Neuronal stem cell (in vitro differentiated cells): ENCODE data around the gene STX16.

ENCODE experiments used
- DNase-seq: peaks from one replicate; pipeline ENCODE4 v3.0.0-alpha.2; 2013; ENCODE audit warnings: low spot score
- H2AFZ ChIP-seq: one replicate; pipeline ENCODE4 v1.6.1; 2013; ENCODE audit warnings: mild to moderate bottlenecking, low read length, inconsistent platforms
- H2AK5ac ChIP-seq: 2 replicates; pipeline ENCODE4 v1.6.1; 2013; ENCODE audit warnings: low read depth, mild to moderate bottlenecking, inconsistent platforms, low read length, moderate library complexity, mixed read lengths
- H2BK120ac ChIP-seq: 2 replicates; pipeline ENCODE4 v1.6.1; 2013; ENCODE audit warnings: low read depth, mild to moderate bottlenecking, inconsistent platforms, low read length, moderate library complexity, mixed read lengths
- H2BK12ac ChIP-seq: one replicate; pipeline ENCODE4 v1.6.1; 2013; ENCODE audit warnings: low read length, inconsistent platforms
- H2BK15ac ChIP-seq: 2 replicates; pipeline ENCODE4 v1.6.1; 2013; ENCODE audit warnings: mild to moderate bottlenecking, low read length, inconsistent platforms, mixed read lengths
- H2BK5ac ChIP-seq: one replicate; pipeline ENCODE4 v1.6.1; 2013; ENCODE audit warnings: inconsistent platforms, mild to moderate bottlenecking, low read length, moderate library complexity
- H3K14ac ChIP-seq: one replicate; pipeline ENCODE4 v1.6.1; 2013; ENCODE audit warnings: low read length, inconsistent platforms
- H3K18ac ChIP-seq: 2 replicates; pipeline ENCODE4 v1.6.1; 2013; ENCODE audit warnings: low read length, inconsistent platforms
- H3K23ac ChIP-seq: 2 replicates; pipeline ENCODE4 v1.6.1; 2013; ENCODE audit warnings: low read depth, mild to moderate bottlenecking, mixed read lengths, low read length, inconsistent platforms; ENCODE audit not compliant: poor library complexity
- H3K27ac ChIP-seq: replicated peaks from 3 replicates; pipeline ENCODE4 v1.5.1; 2013; ENCODE audit warnings: low read length, inconsistent platforms
- H3K27me3 ChIP-seq, 3 experiments: 2 replicates each; pipeline ENCODE4 v1.6.1; 2013; ENCODE audit warnings: low read length in 3 of 3, mild to moderate bottlenecking in 2 of 3, inconsistent platforms in 1 of 3, low read depth in 1 of 3, mixed read lengths in 1 of 3, moderate library complexity in 1 of 3; ENCODE audit not compliant: control insufficient read depth in 3 of 3, insufficient read depth in 3 of 3
- H3K36me3 ChIP-seq, 2 donors: replicated peaks in 1 of 2; 2 replicates each; pipeline ENCODE4 v1.6.1; 2013; ENCODE audit warnings: low read length in 2 of 2; ENCODE audit not compliant: control insufficient read depth in 2 of 2, insufficient read depth in 2 of 2
- H3K4ac ChIP-seq: 2 replicates; pipeline ENCODE4 v1.6.1; 2013; ENCODE audit warnings: inconsistent platforms, mild to moderate bottlenecking, low read length, moderate library complexity
- H3K4me1 ChIP-seq, 2 donors: 1 replicate in 1 of 2; 2 replicates in 1 of 2; pipeline ENCODE4 v1.6.1; 2013; ENCODE audit warnings: low read length in 2 of 2, low read depth in 1 of 2; ENCODE audit not compliant: control insufficient read depth in 2 of 2, insufficient read depth in 1 of 2
- H3K4me2 ChIP-seq: one replicate; pipeline ENCODE4 v1.6.1; 2013; ENCODE audit warnings: mild to moderate bottlenecking, low read length, inconsistent platforms; ENCODE audit not compliant: insufficient read depth, poor library complexity, severe bottlenecking
- H3K4me3 ChIP-seq, 2 donors: 2 replicates each; pipeline ENCODE4 v1.5.1; 2013; ENCODE audit warnings: low read length in 2 of 2, mild to moderate bottlenecking in 2 of 2, inconsistent platforms in 1 of 2, moderate library complexity in 1 of 2
- H3K79me1 ChIP-seq: one replicate; pipeline ENCODE4 v1.6.1; 2013; ENCODE audit warnings: low read depth, mild to moderate bottlenecking, inconsistent platforms, low read length, moderate library complexity
- H3K9ac ChIP-seq: one replicate; pipeline ENCODE4 v1.6.1; 2013; ENCODE audit warnings: mild to moderate bottlenecking, low read depth, low read length, inconsistent platforms; ENCODE audit not compliant: poor library complexity
- H3K9me3 ChIP-seq, 2 donors: replicated peaks in 1 of 2; 2 replicates each; pipeline versions ENCODE3 to v1.6.1; 2013; ENCODE audit warnings: low read length in 2 of 2, mild to moderate bottlenecking in 2 of 2, inconsistent platforms in 1 of 2, low read depth in 1 of 2, mixed read lengths in 1 of 2, moderate library complexity in 1 of 2; ENCODE audit not compliant: control insufficient read depth in 2 of 2, insufficient read depth in 1 of 2
- H4K8ac ChIP-seq: one replicate; pipeline ENCODE4 v1.6.1; 2013; ENCODE audit warnings: low read depth, mild to moderate bottlenecking, inconsistent platforms, low read length, moderate library complexity
- H4K91ac ChIP-seq: one replicate; pipeline ENCODE4 v1.6.1; 2013; ENCODE audit warnings: low read length, low read depth, mild to moderate bottlenecking, inconsistent platforms; ENCODE audit not compliant: poor library complexity
- WGBS, 2 donors: extraction: QIAGEN DNeasy Blood & Tissue Kit; methylation state at CpG; one replicate each; pipeline ENCODE4 v1.1.7; 2013; ENCODE audit warnings: missing lambda C conversion rate in 2 of 2, mixed read lengths in 1 of 2; ENCODE audit not compliant: insufficient read length in 2 of 2, insufficient replicate concordance in 1 of 2; ENCODE audit errors: extremely low coverage in 2 of 2; 5-methylcytosine and 5-hydroxymethylcytosine counted together

The STX16 gene

DNA sequence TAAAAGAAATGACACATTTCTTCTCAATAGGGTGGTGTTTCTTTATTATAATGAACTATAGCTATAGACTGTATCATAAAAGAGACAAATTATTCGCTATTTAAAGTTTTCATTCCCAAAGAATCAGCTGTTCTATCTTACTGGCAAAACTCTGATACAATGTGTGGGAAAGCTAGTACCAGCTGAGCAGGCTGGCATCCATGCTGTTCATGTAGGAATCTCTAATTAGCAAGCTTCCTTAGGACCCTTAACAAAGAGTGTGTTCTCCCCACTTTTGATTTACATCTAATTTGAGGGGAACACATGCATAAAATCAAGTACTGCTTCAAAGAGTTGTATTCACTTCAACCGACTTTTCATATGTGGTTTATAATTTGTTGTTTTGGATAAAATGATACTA is 13.2 kb downstream of the STX16 start:
- no peak overlapping the region for H4K8ac ChIP-seq

DNA sequence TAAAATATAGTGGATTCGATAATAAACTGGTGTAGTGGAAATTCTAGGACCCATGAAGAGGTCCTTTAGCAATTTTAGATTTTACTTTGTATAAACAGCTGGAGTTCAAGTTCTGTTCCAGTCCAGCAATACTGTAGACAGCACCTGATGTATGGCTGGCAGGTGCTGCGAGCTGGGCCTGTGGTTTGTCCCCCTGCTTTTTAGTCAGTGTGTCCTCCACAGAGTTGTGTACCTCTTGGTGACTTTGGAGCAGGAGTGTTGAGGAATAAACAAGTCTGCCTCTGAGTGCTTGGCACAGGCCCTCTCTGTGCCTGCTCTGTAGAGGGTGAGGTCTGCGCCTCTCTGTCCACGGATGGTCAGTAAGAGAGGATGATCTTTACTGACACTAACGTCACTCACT is 13.8 kb downstream of the STX16 start:
- Histone ChIP-seq H3K4ac (no peak overlapping the region), H3K27me3 (peaks cover 0 to 2% (median 0%) of the 10 kb centered on the region in 3 experiments), H2BK5ac (no peak overlapping the region), H3K4me2 (no peak overlapping the region), H4K91ac (no peak overlapping the region), H2BK120ac (no peak overlapping the region), H3K36me3 (peaks cover 11 to 85% of the 10 kb centered on the region in 2 donors), H3K14ac (no peak overlapping the region), H3K79me1 (peaks cover 4% of the 10 kb centered on the region), H2AK5ac (no peak overlapping the region), H3K18ac (no peak overlapping the region), H4K8ac (no peak overlapping the region), H3K4me1 (peaks cover 0 to 5% of the 10 kb centered on the region in 2 donors), H3K4me3 (no peak overlapping the region), H3K27ac (no peak overlapping the region), H3K23ac (no peak overlapping the region), H2BK12ac (no peak overlapping the region), H2AFZ (no peak overlapping the region), H2BK15ac (no peak overlapping the region), H3K9ac (no peak overlapping the region), H3K9me3 (no peaks in the 10 kb centered on the region)
- DNase-seq = no peak
- WGBS, 2 donors = no CpG with 5 or more reads among the region's 5 CpGs

More for the DNA sequence above, 13.2 kb downstream of the STX16 start:
- Histone ChIP-seq H4K91ac (no peak overlapping the region), H3K23ac (no peak overlapping the region), H2AFZ (no peak overlapping the region), H3K18ac (no peak overlapping the region), H3K9me3 (no peaks in the 10 kb centered on the region), H2BK5ac (no peak overlapping the region), H3K14ac (no peak overlapping the region), H3K36me3 (peaks cover 10 to 85% of the 10 kb centered on the region in 2 donors), H2BK120ac (no peak overlapping the region), H3K4me1 (peaks cover 0 to 5% of the 10 kb centered on the region in 2 donors), H3K27ac (no peak overlapping the region), H3K9ac (no peak overlapping the region), H2AK5ac (no peak overlapping the region), H3K4me3 (no peak overlapping the region), H3K4me2 (no peak overlapping the region), H3K27me3 (peaks cover 0 to 2% (median 0%) of the 10 kb centered on the region in 3 experiments), H2BK12ac (no peak overlapping the region), H3K4ac (no peak overlapping the region), H2BK15ac (no peak overlapping the region), H3K79me1 (peaks cover 4% of the 10 kb centered on the region)
- no CpG with 5 or more reads among the region's 2 CpGs for WGBS, 2 donors
- no peak for DNase-seq

DNA sequence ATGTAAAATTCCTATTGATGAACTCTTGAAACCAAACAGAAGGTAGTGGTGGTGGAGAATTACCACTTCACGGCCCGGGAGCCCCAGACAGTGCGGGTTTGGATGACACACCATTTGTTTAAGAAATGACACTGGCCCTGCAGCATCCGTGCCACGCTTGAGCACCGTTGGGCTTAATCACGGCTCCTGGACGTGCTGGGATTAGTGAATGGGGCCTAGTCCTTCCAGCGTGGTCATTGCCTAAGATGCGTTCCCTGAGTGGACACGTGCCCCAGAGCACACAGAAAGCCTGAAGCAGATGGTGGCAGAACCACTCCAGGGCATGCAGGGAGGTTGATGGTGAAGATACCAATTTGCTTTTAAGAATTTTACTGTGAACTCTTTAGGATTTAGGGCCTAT is 14.5 kb downstream of the STX16 start:
- Histone ChIP-seq H2AK5ac (no peak overlapping the region), H2BK15ac (no peak overlapping the region), H3K14ac (no peak overlapping the region), H3K4me1 (peaks cover 0 to 7% of the 10 kb centered on the region in 2 donors), H2BK120ac (no peak overlapping the region), H3K4me2 (no peak overlapping the region), H3K23ac (no peak overlapping the region), H4K91ac (no peak overlapping the region), H2BK12ac (no peak overlapping the region), H3K9me3 (no peaks in the 10 kb centered on the region), H3K27me3 (peaks cover 0 to 2% (median 0%) of the 10 kb centered on the region in 3 experiments), H3K79me1 (peaks cover 4% of the 10 kb centered on the region), H3K4ac (no peak overlapping the region), H3K36me3 (peaks cover 12 to 85% of the 10 kb centered on the region in 2 donors), H4K8ac (no peak overlapping the region), H3K27ac (no peak overlapping the region), H2BK5ac (no peak overlapping the region), H3K9ac (no peak overlapping the region), H3K4me3 (no peak overlapping the region), H2AFZ (no peak overlapping the region), H3K18ac (no peak overlapping the region)
- no peak for DNase-seq
- WGBS, 2 donors = no CpG with 5 or more reads among the region's 11 CpGs

DNA sequence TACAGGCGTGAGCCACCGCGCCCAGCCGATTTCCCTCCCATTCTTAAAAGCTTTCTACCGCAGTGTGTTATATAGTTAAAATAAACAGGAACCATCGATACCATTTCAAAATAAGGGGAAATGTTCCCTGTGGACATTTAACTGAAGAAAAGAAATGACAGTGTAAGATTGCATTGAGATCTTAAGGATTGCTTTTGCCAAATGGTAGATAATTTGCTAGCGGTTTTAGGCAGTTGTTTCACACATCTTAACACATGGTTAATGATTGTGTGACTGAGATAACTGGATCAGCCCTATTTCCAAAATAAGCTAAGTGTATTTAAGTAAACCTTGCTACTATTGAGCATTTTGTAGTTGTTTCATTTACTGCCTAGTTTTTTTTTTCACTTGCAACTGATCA is 15.6 kb downstream of the STX16 start:
- H2BK15ac ChIP-seq = no peak overlapping the region
- no peak overlapping the region for H3K14ac ChIP-seq
- H3K9me3 ChIP-seq = no peaks in the 10 kb centered on the region
- H2BK5ac ChIP-seq = no peak overlapping the region
- no CpG with 5 or more reads among the region's 7 CpGs for WGBS, 2 donors
- H3K4ac ChIP-seq = no peak overlapping the region
- peaks cover 10 to 82% of the 10 kb centered on the region in 2 donors for H3K36me3 ChIP-seq
- H4K8ac ChIP-seq = no peak overlapping the region
- peaks cover 0 to 7% of the 10 kb centered on the region in 2 donors for H3K4me1 ChIP-seq
- H2AFZ ChIP-seq = no peak overlapping the region
- H2BK12ac ChIP-seq = no peak overlapping the region
- H3K23ac ChIP-seq = no peak overlapping the region
- no peak overlapping the region for H3K18ac ChIP-seq
- no peak overlapping the region for H3K27ac ChIP-seq
- peaks cover 4% of the 10 kb centered on the region for H3K79me1 ChIP-seq
- no peak overlapping the region for H3K4me2 ChIP-seq
- H3K9ac ChIP-seq = no peak overlapping the region
- H2BK120ac ChIP-seq = no peak overlapping the region
- no peak overlapping the region for H3K4me3 ChIP-seq
- H3K27me3 ChIP-seq = peaks cover 0 to 2% (median 0%) of the 10 kb centered on the region in 3 experiments
- no peak overlapping the region for H4K91ac ChIP-seq
- no peak for DNase-seq
- no peak overlapping the region for H2AK5ac ChIP-seq
